Hepatocyte (in vitro differentiated cells): ENCODE data around the gene CMTR1. TPM values are rescaled to one million over a fixed set of nuclear protein-coding genes. Genes with fewer than 3 reads are reported as not detected.

ENCODE experiments used
- DNase-seq: peaks from one replicate; pipeline ENCODE4 v3.0.0-alpha.2; 2016; ENCODE audit warnings: low spot score
- H2AFZ ChIP-seq: fragments of 200-600 bp; sonication (generic); 2 replicates; pipeline ENCODE4 v1.6.0; 2016; ENCODE audit warnings: antibody characterized with exemption, mild to moderate bottlenecking
- H3K27ac ChIP-seq: fragments of 200-600 bp; sonication (generic); 2 replicates; pipeline ENCODE4 v1.5.1; 2016; ENCODE audit warnings: mild to moderate bottlenecking
- H3K27me3 ChIP-seq: fragments of 200-600 bp; sonication (generic); 2 replicates; pipeline ENCODE4 v1.6.1; 2016
- H3K36me3 ChIP-seq: fragments of 200-600 bp; sonication (generic); replicated peaks from 2 replicates; pipeline ENCODE4 v1.5.1; 2016; ENCODE audit warnings: low read depth; ENCODE audit not compliant: insufficient read depth
- H3K4me1 ChIP-seq: fragments of 200-600 bp; sonication (generic); 2 replicates; pipeline ENCODE4 v1.5.1; 2016; ENCODE audit warnings: mild to moderate bottlenecking, moderate library complexity; ENCODE audit not compliant: insufficient read depth
- H3K4me2 ChIP-seq: fragments of 200-600 bp; sonication (generic); 2 replicates; pipeline ENCODE4 v1.6.0; 2016
- H3K4me3 ChIP-seq: fragments of 200-600 bp; sonication (generic); 2 replicates; pipeline ENCODE4 v1.5.1; 2016; ENCODE audit warnings: mild to moderate bottlenecking
- H3K79me2 ChIP-seq: fragments of 200-600 bp; sonication (generic); 2 replicates; pipeline ENCODE4 v1.6.0; 2017; ENCODE audit warnings: mild to moderate bottlenecking
- H3K9me2 ChIP-seq: fragments of 200-600 bp; sonication (generic); replicated peaks from 2 replicates; pipeline ENCODE4 v1.6.0; 2017; ENCODE audit warnings: mild to moderate bottlenecking; ENCODE audit not compliant: insufficient read depth
- H3K9me3 ChIP-seq: fragments of 200-600 bp; sonication (generic); 2 replicates; pipeline ENCODE4 v1.5.1; 2016; ENCODE audit warnings: low read depth, mild to moderate bottlenecking
- H4K20me1 ChIP-seq: fragments of 200-600 bp; sonication (generic); 2 replicates; pipeline ENCODE4 v1.6.0; 2016; ENCODE audit warnings: mild to moderate bottlenecking; ENCODE audit not compliant: insufficient read depth, poor library complexity, severe bottlenecking
- CTCF ChIP-seq: fragments of 200-600 bp; sonication (generic); IDR thresholded peaks from 2 replicates; pipeline ENCODE4 v1.5.1; 2016; ENCODE audit warnings: antibody characterized with exemption, mild to moderate bottlenecking; ENCODE audit not compliant: poor library complexity
- EZH2 ChIP-seq: fragments of 200-600 bp; sonication (generic); IDR thresholded peaks from 2 replicates; pipeline ENCODE4 v1.6.1; 2016; ENCODE audit warnings: antibody characterized with exemption, mild to moderate bottlenecking, borderline replicate concordance
- EZH2phosphoT487 ChIP-seq: fragments of 200-600 bp; sonication (generic); IDR thresholded peaks from one replicate; pipeline ENCODE4 v1.6.1; 2018; ENCODE audit warnings: antibody characterized with exemption, mild to moderate bottlenecking, low read depth, moderate library complexity; ENCODE audit not compliant: unreplicated experiment, severe bottlenecking
- WGBS: methylation state at CpG from one replicate; pipeline ENCODE4 v1.1.6; 2016; ENCODE audit warnings: low lambda C conversion rate; ENCODE audit errors: missing lambda C conversion rate; 5-methylcytosine and 5-hydroxymethylcytosine counted together
- polyA plus RNA-seq: library from polyadenylated mRNA; unstranded; fragments of >200 nt; fragmentation: Nextera tagmentation; extraction: Ambion mirVana; gene quantifications from 2 replicates; pipeline ENCODE4 v1.2.1, GENCODE V29; 2016
- total RNA-seq: library from RNA; depleted of rRNA; stranded (reverse); fragments of >200 nt; gene quantifications from 2 replicates; pipeline ENCODE4 v1.2.3, GENCODE V29; 2014

Gene CMTR1
- total and polyA plus RNA-seq, 2 experiments from 2014 or later: 22.5 to 34.4 TPM

DNA sequence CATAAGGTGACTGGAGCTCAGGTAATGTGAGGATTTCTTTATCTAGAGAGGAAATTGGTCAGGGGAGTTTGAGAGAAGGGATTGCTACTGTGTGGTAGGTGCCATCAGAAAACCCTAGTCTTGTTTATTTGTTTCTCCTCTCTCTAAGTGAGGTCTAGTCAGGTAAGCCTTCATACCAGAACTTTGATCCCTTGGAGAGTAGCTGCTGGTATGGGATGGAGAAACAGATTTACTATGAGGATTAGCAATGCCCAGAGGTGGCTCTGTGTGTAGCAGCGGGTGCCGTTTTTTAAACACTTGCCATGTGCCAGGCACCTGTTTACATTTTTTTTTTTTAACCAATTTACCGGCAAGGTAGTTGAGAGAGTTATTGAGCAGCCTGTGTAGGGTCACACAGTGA lies 19.5 kb downstream of the CMTR1 start:
- Histone ChIP-seq H3K79me2 (no peaks in the 10 kb centered on the region), H3K4me3 (no peak overlapping the region), H3K9me3 (no peaks in the 10 kb centered on the region), H3K27ac (no peak overlapping the region), H2AFZ (no peak overlapping the region), H3K36me3 (no peaks in the 10 kb centered on the region), H3K4me2 (no peak overlapping the region), H3K4me1 (no peaks in the 10 kb centered on the region), H3K27me3 (no peaks in the 10 kb centered on the region), H4K20me1 (no peaks in the 10 kb centered on the region), H3K9me2 (no peaks in the 10 kb centered on the region)
- WGBS: 81% methylated on average over 3 of the region's 3 CpGs
- no peak for DNase-seq
- TF ChIP-seq EZH2phosphoT487 (no peak), CTCF (no peak), EZH2 (no peak)

DNA sequence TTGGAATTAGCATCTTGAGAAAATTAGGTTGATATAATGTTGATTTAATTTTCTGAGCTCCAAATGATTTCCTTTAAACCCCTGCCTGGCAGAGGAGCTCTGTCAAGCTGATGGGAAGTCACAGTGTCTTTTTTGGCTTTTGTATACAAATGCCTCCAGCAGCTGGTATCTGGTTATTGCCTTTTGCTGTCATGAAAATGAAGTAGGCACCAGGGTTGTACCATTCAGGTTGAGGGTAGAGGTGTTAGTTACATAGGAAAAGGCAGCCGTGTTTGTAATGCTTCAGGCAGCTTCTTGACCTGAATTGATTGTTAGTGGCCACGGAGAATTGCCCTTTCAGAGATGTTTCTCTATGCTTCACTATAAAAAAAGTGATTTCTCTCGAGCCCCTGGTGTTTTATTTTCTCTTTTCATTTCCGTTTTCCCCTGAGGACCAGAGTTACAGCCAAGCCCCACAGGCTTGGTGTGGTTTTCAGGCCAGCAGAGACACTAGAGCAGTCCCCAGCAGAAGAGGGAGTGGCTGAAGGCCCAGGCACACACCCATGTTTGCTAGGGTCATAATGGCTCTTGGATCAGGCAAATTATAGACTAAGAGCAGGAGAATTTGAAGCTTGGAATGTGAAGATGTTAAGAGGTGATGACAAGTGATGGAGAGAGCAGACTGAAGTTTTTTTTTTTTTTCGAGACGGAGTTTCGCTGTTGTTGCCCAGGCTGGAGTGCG lies 21.6 kb downstream of the CMTR1 start:
- WGBS: 91% methylated on average over 8 of the region's 8 CpGs

GRCh38 chr6:37456126-37456525 lies 23.1 kb downstream of the CMTR1 start:
- Histone ChIP-seq H3K9me2 (no peaks in the 10 kb centered on the region), H3K27ac (no peak overlapping the region), H3K4me3 (no peak overlapping the region), H3K79me2 (no peaks in the 10 kb centered on the region), H3K4me2 (no peak overlapping the region), H4K20me1 (no peaks in the 10 kb centered on the region), H3K9me3 (no peaks in the 10 kb centered on the region), H3K4me1 (no peaks in the 10 kb centered on the region), H3K36me3 (no peaks in the 10 kb centered on the region), H2AFZ (no peak overlapping the region), H3K27me3 (no peaks in the 10 kb centered on the region)
- DNase-seq: no peak
- TF ChIP-seq EZH2 (no peak), EZH2phosphoT487 (no peak), CTCF (no peak)
- 90% methylated on average over 6 of the region's 6 CpGs for WGBS

More for the DNA sequence above, 21.6 kb downstream of the CMTR1 start:
- H3K4me1 ChIP-seq: no peaks in the 10 kb centered on the region
- no peak overlapping the region for H3K4me3 ChIP-seq
- H3K4me2 ChIP-seq: no peak overlapping the region
- TF ChIP-seq EZH2: no peak
- no peak for TF ChIP-seq EZH2phosphoT487
- no peak for TF ChIP-seq CTCF
- H4K20me1 ChIP-seq: no peaks in the 10 kb centered on the region
- no peak overlapping the region for H3K27ac ChIP-seq
- no peaks in the 10 kb centered on the region for H3K79me2 ChIP-seq
- H3K9me3 ChIP-seq: no peaks in the 10 kb centered on the region
- H3K36me3 ChIP-seq: no peaks in the 10 kb centered on the region
- no peaks in the 10 kb centered on the region for H3K9me2 ChIP-seq
- H3K27me3 ChIP-seq: no peaks in the 10 kb centered on the region
- H2AFZ ChIP-seq: no peak overlapping the region
- DNase-seq: no peak
